SK-N-SH (cell line): Measurements from ENCODE around the gene OGG1. TPM values are rescaled to one million over a fixed set of nuclear protein-coding genes. Genes with fewer than 3 reads are reported as not detected.

Experiments
- CTCF ChIA-PET: fragments of 300-600, 350-600 bp; formaldehyde crosslinking; extraction: SDS; loops from one replicate; lab custom pipeline; 2021; lab: Yijun Ruan, JAX
- POLR2A ChIA-PET: fragments of 350-600 bp; sonication (Branson Sonifier 250); formaldehyde crosslinking; extraction: SDS; loops from one replicate; lab custom pipeline; 2020; ENCODE audit warnings: antibody characterized with exemption, inconsistent platforms; lab: Yijun Ruan, JAX
- DNase-seq: peaks from one replicate; pipeline ENCODE4 v3.0.0; 2012
- H2AFZ ChIP-seq: fragments of 200-600 bp; sonication (generic); 2 replicates; pipeline ENCODE4 v1.8.1; 2016; ENCODE audit warnings: antibody characterized with exemption, mild to moderate bottlenecking, low read depth
- H3F3A ChIP-seq: fragments of 200-600 bp; sonication (generic); replicated peaks from 2 replicates; pipeline ENCODE3; 2016; ENCODE audit warnings: antibody characterized with exemption, mild to moderate bottlenecking; ENCODE audit not compliant: insufficient read depth
- H3K27ac ChIP-seq, 2 experiments: fragments of 200-500 bp in 1 of 2; fragments of 200-600 bp in 1 of 2; sonication (Bioruptor generic) in 1 of 2; sonication (generic), shearing (Covaris generic) in 1 of 2; 2 replicates each; pipeline versions ENCODE4 v1.5.1 to v1.6.1; 2014 to 2016; ENCODE audit warnings: low read depth in 2 of 2, inconsistent platforms in 1 of 2, low read length in 1 of 2, mild to moderate bottlenecking in 1 of 2, mixed read lengths in 1 of 2
- H3K27me3 ChIP-seq: fragments of 200-600 bp; sonication (generic), shearing (Covaris generic); 2 replicates; pipeline ENCODE4 v1.6.1; 2016; ENCODE audit warnings: mixed run types; ENCODE audit not compliant: insufficient read depth
- H3K36me3 ChIP-seq, 2 experiments: fragments of 200-500 bp in 1 of 2; fragments of 200-600 bp in 1 of 2; sonication (Bioruptor generic) in 1 of 2; sonication (generic) in 1 of 2; replicated peaks in 1 of 2; 2 replicates each; pipeline versions ENCODE3 to v1.5.1; 2014 to 2016; ENCODE audit warnings: low read length in 1 of 2, mild to moderate bottlenecking in 1 of 2; ENCODE audit not compliant: insufficient read depth in 2 of 2, control insufficient read depth in 1 of 2
- H3K4me1 ChIP-seq, 2 experiments: fragments of 200-500 bp in 1 of 2; fragments of 200-600 bp in 1 of 2; sonication (Bioruptor generic) in 1 of 2; sonication (generic), shearing (Covaris generic) in 1 of 2; 2 replicates each; pipeline versions ENCODE4 v1.5.1 to v1.6.1; 2014 to 2016; ENCODE audit warnings: low read depth in 1 of 2, low read length in 1 of 2, mixed run types in 1 of 2; ENCODE audit not compliant: insufficient read depth in 2 of 2, control insufficient read depth in 1 of 2
- H3K4me2 ChIP-seq: fragments of 200-600 bp; sonication (generic), shearing (Covaris generic); 2 replicates; pipeline ENCODE4 v1.6.1; 2017; ENCODE audit warnings: mixed run types
- H3K4me3 ChIP-seq, 2 experiments: fragments of 200-500 bp in 1 of 2; fragments of 200-600 bp in 1 of 2; sonication (Bioruptor generic) in 1 of 2; sonication (generic), shearing (Covaris generic) in 1 of 2; 2 replicates each; pipeline versions ENCODE4 v1.5.1 to v1.8.1; 2014 to 2016; ENCODE audit warnings: low read depth in 2 of 2, inconsistent platforms in 1 of 2, low read length in 1 of 2, mild to moderate bottlenecking in 1 of 2, mixed read lengths in 1 of 2, moderate library complexity in 1 of 2
- H3K79me2 ChIP-seq: fragments of 200-600 bp; sonication (generic); 2 replicates; pipeline ENCODE4 v1.8.1; 2017; ENCODE audit warnings: mild to moderate bottlenecking; ENCODE audit not compliant: insufficient read depth
- H3K9ac ChIP-seq: fragments of 200-600 bp; sonication (generic); 2 replicates; pipeline ENCODE4 v1.6.1; 2017; ENCODE audit warnings: mixed run types
- H3K9me2 ChIP-seq: fragments of 200-600 bp; sonication (generic); 2 replicates; pipeline ENCODE4 v1.6.1; 2017; ENCODE audit warnings: mixed run types
- H3K9me3 ChIP-seq: fragments of 200-600 bp; sonication (generic); 2 replicates; pipeline ENCODE4 v1.6.1; 2017; ENCODE audit warnings: mixed run types, mild to moderate bottlenecking, moderate library complexity
- H4K20me1 ChIP-seq: fragments of 200-600 bp; sonication (generic); 2 replicates; pipeline ENCODE4 v1.6.1; 2017; ENCODE audit warnings: mild to moderate bottlenecking, mixed run types; ENCODE audit not compliant: insufficient read depth
- CTCF ChIP-seq: fragments of 200-600 bp; sonication (generic); IDR thresholded peaks from 2 replicates; pipeline ENCODE4 v1.6.1; 2017; ENCODE audit warnings: antibody characterized with exemption, mild to moderate bottlenecking, moderate library complexity
- EP300 ChIP-seq, 2 experiments: IDR thresholded peaks; 2 replicates each; pipeline versions ENCODE4 v1.4.0 to v1.6.1; 2012; ENCODE audit warnings: borderline replicate concordance in 1 of 2, low read depth in 1 of 2, low read length in 1 of 2
- FOSL2 ChIP-seq: IDR thresholded peaks from 2 replicates; pipeline ENCODE4 v1.4.0; 2012; ENCODE audit warnings: low read depth, mild to moderate bottlenecking, moderate library complexity, borderline replicate concordance
- FOXJ3 ChIP-seq: sonication (generic); formaldehyde crosslinking; IDR thresholded peaks from 2 replicates; pipeline ENCODE4 v1.5.1; 2020; ENCODE audit warnings: mild to moderate bottlenecking, missing genetic modification reagents
- GATA2 ChIP-seq: sonication (generic); formaldehyde crosslinking; IDR thresholded peaks from 2 replicates; pipeline ENCODE4 v1.5.0; 2020; ENCODE audit warnings: mild to moderate bottlenecking, missing genetic modification reagents
- IRF3 ChIP-seq: fragments of 150-350 bp; IDR thresholded peaks from 2 replicates; pipeline ENCODE4 v1.6.1; 2016; ENCODE audit warnings: mild to moderate bottlenecking, low read depth, low read length
- PBX3 ChIP-seq: IDR thresholded peaks from 2 replicates; pipeline ENCODE4; 2012
- RCOR1 ChIP-seq: fragments of 150-350 bp; IDR thresholded peaks from 2 replicates; pipeline ENCODE4 v1.6.1; 2017; ENCODE audit warnings: antibody characterized with exemption, low read length
- RFX5 ChIP-seq: IDR thresholded peaks from 2 replicates; pipeline ENCODE4 v1.6.1; 2012; ENCODE audit warnings: mild to moderate bottlenecking, improper control_type of control experiment, low read length
- SMC3 ChIP-seq: IDR thresholded peaks from 2 replicates; pipeline ENCODE4 v1.6.1; 2012; ENCODE audit warnings: low read depth, low read length, improper control_type of control experiment
- TAF1 ChIP-seq: IDR thresholded peaks from 2 replicates; pipeline ENCODE4 v1.6.1; 2012; ENCODE audit warnings: low read depth, mild to moderate bottlenecking, low read length, moderate library complexity, borderline replicate concordance
- USF2 ChIP-seq: fragments of 150-350 bp; IDR thresholded peaks from 2 replicates; pipeline ENCODE4 v1.6.1; 2017; ENCODE audit warnings: antibody characterized with exemption, low read length, low read depth, borderline replicate concordance
- ZBTB33 ChIP-seq: IDR thresholded peaks from 2 replicates; pipeline ENCODE4 v1.4.0; 2012; ENCODE audit warnings: low read depth, borderline replicate concordance
- WGBS: methylation state at CpG from one replicate; pipeline ENCODE4 v1.1.6; 2017; ENCODE audit warnings: low lambda C conversion rate; 5-methylcytosine and 5-hydroxymethylcytosine counted together
- polyA plus RNA-seq, 3 experiments: library from polyadenylated mRNA; depleted of rRNA; stranded (reverse); fragments of >200 nt; gene quantifications; 2 replicates each; pipeline ENCODE4 v1.2.3, GENCODE V29; 2012

The OGG1 gene
- polyA plus RNA-seq, 1 of the 3 experiments (the other 2 are of a cell fraction), result 26.8 TPM

GRCh38 chr3:9739181-9739580 is 10.6 kb upstream of the OGG1 start (continued):
- TF ChIP-seq IRF3, result no peak

- Histone ChIP-seq H3K9ac (no peak overlapping the region), H3K36me3 (peaks cover 51 to 94% of the 10 kb centered on the region in 2 experiments), H3K79me2 (peaks cover 18% of the 10 kb centered on the region), H3K4me3 (no peak overlapping the region), H2AFZ (no peak overlapping the region), H3K4me1 (peaks cover 0 to 19% of the 10 kb centered on the region in 2 experiments; a peak in 3 of 4 replicates), H3K27me3 (no peaks in the 10 kb centered on the region), H3K4me2 (no peak overlapping the region), H4K20me1 (no peaks in the 10 kb centered on the region), H3K9me3 (no peaks in the 10 kb centered on the region), H3F3A (peaks cover 25% of the 10 kb centered on the region), H3K9me2 (no peaks in the 10 kb centered on the region), H3K27ac (no peak overlapping the region)
- DNase-seq, result no peak
- POLR2A ChIA-PET, result no interaction called here
- 91% methylated on average over 1 of the region's 1 CpG for WGBS
- no peak for TF ChIP-seq RCOR1
- TF ChIP-seq USF2, result no peak
- TF ChIP-seq IRF3, result no peak
- TF ChIP-seq FOXJ3, result no peak
- TF ChIP-seq SMC3, result no peak
- no peak for TF ChIP-seq TAF1
- TF ChIP-seq EP300 (IDR thresholded peaks at IDR 0.05; ENCODE audit: borderline replicate concordance in 1 of 2, low read depth in 1 of 2, low read length in 1 of 2), result no peak
- no peak for TF ChIP-seq CTCF
- TF ChIP-seq ZBTB33, result no peak
- TF ChIP-seq FOSL2, result no peak
- no peak for TF ChIP-seq GATA2 (CRISPR knock-in tag)
- TF ChIP-seq RFX5, result no peak
- no peak for TF ChIP-seq PBX3
- CTCF ChIA-PET, result no interaction called here
Measured at GRCh38 chr3:9742560-9742959, 7.2 kb upstream of the OGG1 start.
